Calu3 (cell line): ENCODE measurements around the gene HMGB2. TPM values are rescaled to one million over a fixed set of nuclear protein-coding genes. Genes with fewer than 3 reads are reported as not detected.
A peak's percentile ranks its signal among the peaks of the same experiment; 100 is the strongest.

ENCODE experiments used
- BruUV-seq: library from RNA; stranded (reverse); fragments of 400-500 nt; replicated peaks from 2 replicates; lab custom pipeline; 2021; lab: Mats Ljungman, UMichigan
- CTCF ChIA-PET: fragments of 300-600 bp; sonication (Branson Sonifier 250); formaldehyde crosslinking; loops from one replicate; lab custom pipeline; 2022; ENCODE audit warnings: antibody characterized with exemption; lab: Charles Lee
- DNase-seq: peaks from one replicate; pipeline ENCODE4 v3.0.0; 2022
- H3K27ac Mint-ChIP-seq: one replicate; pipeline ENCODE4 v1.8.0; 2022; ENCODE audit warnings: mixed read lengths; ENCODE audit not compliant: unreplicated experiment
- H3K27me3 Mint-ChIP-seq: one replicate; pipeline ENCODE4 v1.8.0; 2022; ENCODE audit warnings: mixed read lengths; ENCODE audit not compliant: unreplicated experiment
- H3K36me3 Mint-ChIP-seq: one replicate; pipeline ENCODE4 v1.8.0; 2022; ENCODE audit warnings: mild to moderate bottlenecking, moderate library complexity, mixed read lengths; ENCODE audit not compliant: insufficient read depth, unreplicated experiment
- H3K4me1 Mint-ChIP-seq: one replicate; pipeline ENCODE4 v1.8.0; 2022; ENCODE audit warnings: mild to moderate bottlenecking, low read depth, mixed read lengths; ENCODE audit not compliant: unreplicated experiment
- H3K4me3 Mint-ChIP-seq: one replicate; pipeline ENCODE4 v1.8.0; 2022; ENCODE audit warnings: mild to moderate bottlenecking, low read depth, moderate library complexity, mixed read lengths; ENCODE audit not compliant: unreplicated experiment
- H3K9me3 Mint-ChIP-seq: one replicate; pipeline ENCODE4 v1.8.0; 2022; ENCODE audit warnings: low read depth, mixed read lengths; ENCODE audit not compliant: unreplicated experiment
- CTCF ChIP-seq: fragments of 200-600 bp; IDR thresholded peaks from one replicate; pipeline ENCODE4 v1.8.0; 2022; ENCODE audit warnings: antibody characterized with exemption; ENCODE audit not compliant: unreplicated experiment
- intact Hi-C: fragments of 100-400 bp; cut with micrococcal nuclease; formaldehyde crosslinking; loops from one replicate; pipeline ENCODE4 v1.10.0; 2022; ENCODE audit not compliant: unreplicated experiment
- total RNA-seq: library from RNA; stranded (reverse); gene quantifications from 2 replicates; pipeline ENCODE4 v1.2.3, GENCODE V29; 2022

The HMGB2 gene
- total RNA-seq, 1 experiment from 2014 or later, result 128 TPM

- intact Hi-C loops, result loop anchor here (1.0 kb wide), 2 partner anchors 99 to 176 kb away; no protein-coding TSS in a partner anchor
These were observed 15.4 kb downstream of the HMGB2 start for GRCh38 chr4:173318648-173319211.

GRCh38 chr4:173318240-173318639 lies 15.9 kb downstream of the HMGB2 start:
- no TSS peak for BruUV-seq
- TF ChIP-seq CTCF, result no peak

More at GRCh38 chr4:173318648-173319211, 15.4 kb downstream of the HMGB2 start:
- peak; percentile 11 for TF ChIP-seq CTCF
- H3K4me1 Mint-ChIP-seq, result no peaks in the 10 kb centered on the region
- no peak for DNase-seq
- no peak overlapping the region for H3K4me3 Mint-ChIP-seq
- CTCF ChIA-PET, result interaction anchor here (0.7 to 0.9 kb wide), 2 partner anchors 95 to 102 kb away, joined by 3 to 5 read pairs; no protein-coding TSS in a partner anchor
- H3K36me3 Mint-ChIP-seq, result peaks cover 6% of the 10 kb centered on the region
- H3K27me3 Mint-ChIP-seq, result no peaks in the 10 kb centered on the region
- BruUV-seq, result no TSS peak
- H3K9me3 Mint-ChIP-seq, result no peaks in the 10 kb centered on the region
- H3K27ac Mint-ChIP-seq, result no peak overlapping the region

GRCh38 chr4:173317004-173317403 lies 17.2 kb downstream of the HMGB2 start:
- no peak overlapping the region for H3K27ac Mint-ChIP-seq
- CTCF ChIA-PET, result no interaction called here
- no peaks in the 10 kb centered on the region for H3K27me3 Mint-ChIP-seq
- BruUV-seq, result no TSS peak
- H3K4me3 Mint-ChIP-seq, result no peak overlapping the region
- peaks cover 6% of the 10 kb centered on the region for H3K36me3 Mint-ChIP-seq
- no peaks in the 10 kb centered on the region for H3K4me1 Mint-ChIP-seq
- intact Hi-C loops, result no loop called here
- no peak for DNase-seq
- TF ChIP-seq CTCF, result no peak
- H3K9me3 Mint-ChIP-seq, result no peaks in the 10 kb centered on the region

More at GRCh38 chr4:173318240-173318639, 15.9 kb downstream of the HMGB2 start:
- CTCF ChIA-PET, result no interaction called here
- intact Hi-C loops, result loop anchor here (1.0 kb wide), 1 partner anchor 176 kb away; no protein-coding TSS in a partner anchor
- Mint-ChIP-seq H3K36me3 (peaks cover 6% of the 10 kb centered on the region), H3K9me3 (no peaks in the 10 kb centered on the region), H3K27ac (no peak overlapping the region), H3K27me3 (no peaks in the 10 kb centered on the region), H3K4me3 (no peak overlapping the region), H3K4me1 (no peaks in the 10 kb centered on the region)
- no peak for DNase-seq

GRCh38 chr4:173316060-173316459 lies 18.1 kb downstream of the HMGB2 start:
- Mint-ChIP-seq H3K4me3 (no peak overlapping the region), H3K27ac (no peak overlapping the region), H3K9me3 (no peaks in the 10 kb centered on the region), H3K4me1 (no peaks in the 10 kb centered on the region), H3K27me3 (no peaks in the 10 kb centered on the region), H3K36me3 (peaks cover 6% of the 10 kb centered on the region)
- CTCF ChIA-PET, result no interaction called here
- intact Hi-C loops, result no loop called here
- no peak for TF ChIP-seq CTCF
- no TSS peak for BruUV-seq
- DNase-seq, result no peak
